ENCODE results near the gene ADGRV1.
A peak's percentile ranks its signal among the peaks of the same experiment; 100 is the strongest.

The ADGRV1 gene

GRCh38 chr5:90930756-90931431 is 372.3 kb downstream of the ADGRV1 start:
- Histone ChIP-seq H3K9me3 (ENCODE audit: control insufficient read depth, insufficient read depth, low read depth, low read length) (no peaks in the 10 kb centered on the region), H3K4me1 (ENCODE audit: control insufficient read depth, insufficient read depth, low read length) (peaks cover 5% of the 10 kb centered on the region; the same call in 1 of the 2 replicates), H3K4me3 (ENCODE audit: low read depth, low read length) (no peak overlapping the region), H3K36me3 (ENCODE audit: control insufficient read depth in 2 of 2, insufficient read depth in 1 of 2, low read length in 2 of 2) (no peaks in the 10 kb centered on the region), H3K27ac (ENCODE audit: extremely low read depth, low read depth, low read length) (no peak overlapping the region)
- CTCF ChIA-PET, result interaction anchor here (1.3 to 3.2 kb wide), 9 partner anchors 11 to 488 kb away, joined by 3 to 57 read pairs (median 8); partner anchors contain the start of gene ARRDC3
- TF ChIP-seq ZNF639 (tag by site-specific recombination; IDR thresholded peaks at IDR 0.05) (no peak), ZNF366 (tag by site-specific recombination; conservative IDR thresholded peaks at IDR 0.05) (0 out of 2 replicates have a peak, but pooled peaks have one; percentile 44)
- POLR2A ChIA-PET, result no interaction called here

DNA sequence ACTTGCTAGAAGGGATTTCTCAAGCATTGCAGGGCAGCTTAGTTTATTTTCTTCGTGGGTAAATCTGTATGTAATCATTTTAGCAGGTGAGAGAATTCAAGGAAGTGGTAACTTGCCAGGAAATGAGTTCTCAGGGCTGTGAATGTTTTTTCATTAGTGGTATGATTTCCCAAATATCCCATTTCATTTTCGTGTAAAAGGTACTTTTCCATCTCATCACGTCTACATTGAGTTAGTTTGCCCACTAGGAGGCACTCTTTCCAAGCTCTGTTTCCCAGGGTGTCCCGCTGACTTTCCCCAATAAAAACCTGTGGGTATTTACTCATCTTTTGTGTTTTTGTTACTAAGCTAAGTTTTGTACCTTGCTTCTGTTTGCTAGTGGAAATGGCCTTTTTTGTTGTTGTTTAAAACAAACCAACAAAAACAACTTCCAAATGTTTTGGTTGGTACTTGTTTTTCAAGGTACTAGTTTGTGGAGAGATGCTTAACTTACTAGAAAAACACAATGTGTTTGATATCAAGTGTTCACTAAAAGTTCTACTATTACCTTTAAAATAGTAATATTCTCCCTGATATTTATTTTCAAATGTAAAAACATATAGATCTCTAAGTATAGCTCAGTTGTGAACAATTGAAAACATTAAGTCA is 373.6 kb downstream of the ADGRV1 start:
- no peaks in the 10 kb centered on the region for H3K9me3 ChIP-seq (ENCODE audit: control insufficient read depth, insufficient read depth, low read depth, low read length)
- no peak overlapping the region for H3K4me3 ChIP-seq (ENCODE audit: low read depth, low read length)
- no peak overlapping the region for H3K27ac ChIP-seq (ENCODE audit: extremely low read depth, low read depth, low read length)
- no peaks in the 10 kb centered on the region for H3K36me3 ChIP-seq (ENCODE audit: control insufficient read depth in 2 of 2, insufficient read depth in 1 of 2, low read length in 2 of 2)
- H3K4me1 ChIP-seq (ENCODE audit: control insufficient read depth, insufficient read depth, low read length), result peaks cover 5% of the 10 kb centered on the region; the same call in 1 of the 2 replicates
- ChIA-PET POLR2A (no interaction called here), CTCF (interaction anchor here (0.6 to 3.2 kb wide), 47 partner anchors 10 to 490 kb away, joined by 3 to 57 read pairs (median 4); partner anchors contain the start of gene ARRDC3)
- TF ChIP-seq ZNF426 (tag by site-specific recombination; IDR thresholded peaks at IDR 0.05) (no peak), AEBP2 (tag by site-specific recombination; IDR thresholded peaks at IDR 0.05; ENCODE audit: borderline replicate concordance) (no peak), PRDM2 (tag by site-specific recombination; IDR thresholded peaks at IDR 0.05; ENCODE audit: borderline replicate concordance) (no peak), GLIS1 (tag by site-specific recombination; IDR thresholded peaks at IDR 0.05) (no peak), ZFP69B (tag by site-specific recombination; IDR thresholded peaks at IDR 0.05) (no peak), ZNF514 (tag by site-specific recombination; IDR thresholded peaks at IDR 0.05) (no peak), ZSCAN30 (tag by site-specific recombination; IDR thresholded peaks at IDR 0.05) (peak; percentile 74; the same call in 1 of the 2 replicates), PRDM1 (tag by site-specific recombination; IDR thresholded peaks at IDR 0.05) (peak; percentile 65), KLF16 (tag by site-specific recombination; IDR thresholded peaks at IDR 0.05) (no peak), TRIM28 (IDR thresholded peaks at IDR 0.05; ENCODE audit: borderline replicate concordance, low read length) (no peak), ZNF114 (tag by site-specific recombination; IDR thresholded peaks at IDR 0.05) (no peak), PRDM6 (tag by site-specific recombination; IDR thresholded peaks at IDR 0.05) (peak; percentile 88), ZNF843 (tag by site-specific recombination; IDR thresholded peaks at IDR 0.05) (peak; percentile 38; the same call in 1 of the 2 replicates), SCRT1 (tag by site-specific recombination; IDR thresholded peaks at IDR 0.05; ENCODE audit: borderline replicate concordance) (peak; percentile 65; the same call in 1 of the 2 replicates), BCL6B (tag by site-specific recombination; IDR thresholded peaks at IDR 0.05) (no peak)
- TF ChIP-seq, protein P1, sequence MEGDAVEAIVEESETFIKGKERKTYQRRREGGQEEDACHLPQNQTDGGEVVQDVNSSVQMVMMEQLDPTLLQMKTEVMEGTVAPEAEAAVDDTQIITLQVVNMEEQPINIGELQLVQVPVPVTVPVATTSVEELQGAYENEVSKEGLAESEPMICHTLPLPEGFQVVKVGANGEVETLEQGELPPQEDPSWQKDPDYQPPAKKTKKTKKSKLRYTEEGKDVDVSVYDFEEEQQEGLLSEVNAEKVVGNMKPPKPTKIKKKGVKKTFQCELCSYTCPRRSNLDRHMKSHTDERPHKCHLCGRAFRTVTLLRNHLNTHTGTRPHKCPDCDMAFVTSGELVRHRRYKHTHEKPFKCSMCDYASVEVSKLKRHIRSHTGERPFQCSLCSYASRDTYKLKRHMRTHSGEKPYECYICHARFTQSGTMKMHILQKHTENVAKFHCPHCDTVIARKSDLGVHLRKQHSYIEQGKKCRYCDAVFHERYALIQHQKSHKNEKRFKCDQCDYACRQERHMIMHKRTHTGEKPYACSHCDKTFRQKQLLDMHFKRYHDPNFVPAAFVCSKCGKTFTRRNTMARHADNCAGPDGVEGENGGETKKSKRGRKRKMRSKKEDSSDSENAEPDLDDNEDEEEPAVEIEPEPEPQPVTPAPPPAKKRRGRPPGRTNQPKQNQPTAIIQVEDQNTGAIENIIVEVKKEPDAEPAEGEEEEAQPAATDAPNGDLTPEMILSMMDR (tag by site-specific recombination; IDR thresholded peaks at IDR 0.05), result peak; percentile 72; the same call in 1 of the 2 replicates
